ENCODE measurements around the gene CARNS1.
"Not testable (repeated sequence)": the region's sequence is repeated elsewhere in the genome, so short reads cannot be mapped to it uniquely, and the experiment has no call there.

Gene CARNS1

GRCh38 chr11:67410984-67411784, 4.3 kb upstream of the CARNS1 start:
- no peak for DNase-seq

GRCh38 chr11:67411785-67412152, 3.7 kb upstream of the CARNS1 start:
- DNase-seq, result no peak

GRCh38 chr11:67412495-67413179, 2.8 kb upstream of the CARNS1 start:
- no peak for DNase-seq

- DNase-seq, result no peak
Measured at GRCh38 chr11:67413266-67413849, 2.1 kb upstream of the CARNS1 start.

- no peak for DNase-seq
Measured at GRCh38 chr11:67416416-67417335, 1.2 kb downstream of the CARNS1 start.

GRCh38 chr11:67417425-67417824, 1.9 kb downstream of the CARNS1 start:
- DNase-seq, result no peak

- no peak for DNase-seq
Measured at GRCh38 chr11:67418476-67419281, 3.2 kb downstream of the CARNS1 start.

- DNase-seq, result no peak
Measured at GRCh38 chr11:67419325-67420049, 4.0 kb downstream of the CARNS1 start.

GRCh38 chr11:67420147-67420645, 4.7 kb downstream of the CARNS1 start:
- DNase-seq, result no peak

GRCh38 chr11:67420646-67421429, 5.4 kb downstream of the CARNS1 start:
- peak; percentile 89 to 90 for DNase-seq

GRCh38 chr11:67421430-67422031, 6.1 kb downstream of the CARNS1 start:
- DNase-seq, result no peak

GRCh38 chr11:67422891-67423290, 7.4 kb downstream of the CARNS1 start:
- no peak for DNase-seq

GRCh38 chr11:67423466-67423865, 8.0 kb downstream of the CARNS1 start:
- no peak for DNase-seq

- DNase-seq, result no peak
Measured at GRCh38 chr11:67423891-67424613, 8.6 kb downstream of the CARNS1 start.

GRCh38 chr11:67427364-67427859, 11.9 kb downstream of the CARNS1 start:
- DNase-seq, result not testable (repeated sequence)

- peak; percentile 96 to 97 for DNase-seq
Measured at GRCh38 chr11:67428052-67429001, 12.8 kb downstream of the CARNS1 start, which contains the start of gene RPS6KB2. TSS of gene RPS6KB2 (plus strand) at chr11:67428494. CDS start at chr11:67428546, 52 bp downstream.

GRCh38 chr11:67429038-67429668, 13.7 kb downstream of the CARNS1 start:
- no peak for DNase-seq
